Subcutaneous adipose tissue (tissue), 4 donors: Measurements from ENCODE around the gene CLCA4. TPM values are rescaled to one million over a fixed set of nuclear protein-coding genes. Genes with fewer than 3 reads are reported as not detected.

ENCODE experiments used
- CTCF ChIP-seq: fragments of 450-650 bp; IDR thresholded peaks from one replicate; pipeline ENCODE4 v1.5.1; 2016; ENCODE audit warnings: low read depth, mild to moderate bottlenecking, control low read depth, antibody characterized with exemption, moderate library complexity
- total RNA-seq, 4 donors: library from RNA; depleted of rRNA; stranded (reverse); fragments of >200 nt; gene quantifications; one replicate each; pipeline ENCODE4 v1.1.0, GENCODE V29; 2016

CLCA4 gene
- total RNA-seq, 4 donors from 2014 or later, result 0.65 TPM; not detected in 3

DNA sequence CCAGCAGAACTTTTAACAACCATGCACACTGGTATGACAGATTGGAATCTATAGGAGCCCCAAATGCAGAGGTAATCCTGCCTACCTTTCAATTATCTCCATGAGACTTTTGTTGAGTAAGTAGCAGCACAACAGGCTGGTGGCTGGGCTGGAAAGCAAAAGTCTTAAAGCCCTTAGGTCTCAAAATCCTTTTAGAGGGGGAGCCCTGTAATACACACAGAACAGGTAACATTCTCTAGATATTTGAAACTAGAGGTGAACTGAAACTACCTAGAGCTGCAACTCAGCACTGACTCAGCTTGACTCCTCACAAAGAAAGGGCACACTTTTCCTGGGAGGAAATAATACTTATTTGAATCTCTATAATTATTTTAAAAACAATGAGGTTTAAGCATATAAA lies 71.5 kb downstream of the CLCA4 start:
- TF ChIP-seq CTCF, result no peak

DNA sequence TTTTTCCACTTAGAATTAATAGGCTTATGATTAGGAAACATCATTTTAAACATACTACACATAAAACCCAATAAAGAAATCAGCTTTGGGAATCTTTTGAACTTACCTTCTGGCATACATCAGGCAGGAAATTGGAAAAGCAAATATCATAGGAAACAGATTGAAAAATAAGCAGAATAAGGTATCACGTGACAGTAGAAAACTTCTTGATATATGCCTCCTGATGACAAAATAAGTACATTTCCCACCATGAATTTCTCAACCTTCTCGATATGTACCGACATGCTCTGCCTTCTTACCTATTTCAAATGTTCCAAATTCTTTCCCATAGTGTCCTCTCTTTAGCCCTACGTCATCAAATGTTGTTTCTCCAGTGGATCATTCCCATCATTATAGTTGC lies 72.4 kb downstream of the CLCA4 start:
- no peak for TF ChIP-seq CTCF

DNA sequence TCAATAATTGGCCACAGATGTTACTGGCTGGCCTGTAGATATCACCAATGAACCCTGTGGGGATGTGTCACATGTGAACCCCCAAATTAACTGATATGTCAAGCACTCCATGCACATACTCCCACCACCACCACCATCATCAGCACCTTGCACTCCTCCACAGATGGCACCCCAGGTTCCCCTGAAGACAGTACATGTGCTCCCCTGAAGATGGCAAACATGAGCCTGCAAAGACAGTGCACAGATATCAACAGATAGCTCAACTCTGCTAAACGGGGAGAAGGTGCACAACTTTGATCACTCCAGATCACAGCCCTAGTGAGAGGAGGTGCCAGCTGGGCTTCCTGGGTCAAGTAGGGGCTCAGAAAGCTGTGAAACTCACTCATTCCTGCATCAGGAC lies 74.4 kb downstream of the CLCA4 start:
- TF ChIP-seq CTCF, result no peak

Other genes starting within 250 kb of the CLCA4 start
- gene ODF2L, start 150.8 kb upstream of the CLCA4 start, total RNA-seq, result 100 to 1,000 TPM in 1 of 4 donors, 10 to 100 TPM in 3; 42.7 to 140 (median 71.8) TPM
- gene CLCA2, start 122.9 kb upstream of the CLCA4 start, total RNA-seq, result 1 to 10 TPM in 1 of 4 donors, under 1 TPM in 1, not detected in 2; 0.88 to 1.4 TPM
- under 1 TPM in 3 of 4 donors, not detected in 1; 0.16 to 0.57 (median 0.17) TPM for gene CLCA1, start 78.2 kb upstream of the CLCA4 start, total RNA-seq
- 100 to 1,000 TPM in 2 of 4 donors, 10 to 100 TPM in 2; 94.9 to 135 (median 98.6) TPM for gene SH3GLB1, start 157.5 kb downstream of the CLCA4 start, total RNA-seq